C4-2B (cell line): Measurements from ENCODE around the gene ECHDC1.

ENCODE experiments used
- ZFX ChIP-seq: fragments of 450-650 bp; IDR thresholded peaks from 2 replicates; pipeline ENCODE4 v1.6.1; 2017
- TF ChIP-seq, protein P1 (sequence below): fragments of 450-650 bp; conservative IDR thresholded peaks from 2 replicates; pipeline ENCODE4 v1.5.1; 2017; ENCODE audit warnings: mild to moderate bottlenecking

DNA sequence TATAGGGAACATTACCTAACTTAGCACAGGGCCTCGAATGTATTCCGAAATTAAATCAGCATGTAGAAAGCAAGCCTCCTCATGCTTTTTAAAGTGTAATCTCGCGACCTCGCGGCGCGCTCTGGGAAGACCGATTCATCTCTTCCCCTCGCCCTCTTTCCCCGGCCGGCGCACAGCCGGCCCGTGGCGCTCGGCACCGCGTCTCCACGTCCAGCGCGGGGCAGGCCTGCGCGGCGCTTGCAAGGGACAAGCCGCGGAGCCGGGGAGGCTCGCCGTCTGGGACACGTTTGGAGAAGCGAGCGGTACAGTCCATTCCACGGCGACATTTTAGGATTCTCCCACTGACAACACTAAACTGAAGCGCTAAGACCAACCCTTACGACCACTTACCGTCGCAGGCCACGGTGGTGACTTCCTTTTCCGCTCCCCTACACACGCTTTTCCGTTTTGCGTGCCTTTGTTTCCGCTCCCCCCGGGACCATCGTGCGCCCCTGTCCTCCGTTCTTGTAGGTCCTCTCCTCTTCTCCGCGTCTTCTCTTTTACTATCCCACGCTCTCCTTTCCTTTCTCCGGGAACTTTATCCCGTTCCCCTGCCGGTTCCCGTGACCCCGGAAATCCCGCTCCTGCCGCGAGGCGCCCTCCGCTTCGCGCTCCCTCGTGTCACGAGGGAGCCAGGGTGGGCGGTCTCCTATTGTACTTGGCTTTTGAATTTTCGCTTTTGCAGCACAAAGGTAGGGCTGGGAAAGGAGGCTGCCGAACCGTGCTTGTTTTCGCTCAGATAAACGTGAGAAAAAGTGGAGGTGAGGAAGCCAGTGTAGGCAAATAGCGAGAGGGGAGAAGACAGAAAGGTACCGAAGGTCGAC, at the start of gene ECHDC1:
- TF ChIP-seq, protein P1, sequence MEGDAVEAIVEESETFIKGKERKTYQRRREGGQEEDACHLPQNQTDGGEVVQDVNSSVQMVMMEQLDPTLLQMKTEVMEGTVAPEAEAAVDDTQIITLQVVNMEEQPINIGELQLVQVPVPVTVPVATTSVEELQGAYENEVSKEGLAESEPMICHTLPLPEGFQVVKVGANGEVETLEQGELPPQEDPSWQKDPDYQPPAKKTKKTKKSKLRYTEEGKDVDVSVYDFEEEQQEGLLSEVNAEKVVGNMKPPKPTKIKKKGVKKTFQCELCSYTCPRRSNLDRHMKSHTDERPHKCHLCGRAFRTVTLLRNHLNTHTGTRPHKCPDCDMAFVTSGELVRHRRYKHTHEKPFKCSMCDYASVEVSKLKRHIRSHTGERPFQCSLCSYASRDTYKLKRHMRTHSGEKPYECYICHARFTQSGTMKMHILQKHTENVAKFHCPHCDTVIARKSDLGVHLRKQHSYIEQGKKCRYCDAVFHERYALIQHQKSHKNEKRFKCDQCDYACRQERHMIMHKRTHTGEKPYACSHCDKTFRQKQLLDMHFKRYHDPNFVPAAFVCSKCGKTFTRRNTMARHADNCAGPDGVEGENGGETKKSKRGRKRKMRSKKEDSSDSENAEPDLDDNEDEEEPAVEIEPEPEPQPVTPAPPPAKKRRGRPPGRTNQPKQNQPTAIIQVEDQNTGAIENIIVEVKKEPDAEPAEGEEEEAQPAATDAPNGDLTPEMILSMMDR = no peak
- TF ChIP-seq ZFX = no peak
